ENCODE measurements around the gene HFE. TPM values are rescaled to one million over a fixed set of nuclear protein-coding genes. Genes with fewer than 3 reads are reported as not detected.
"Not testable (repeated sequence)": the region's sequence is repeated elsewhere in the genome, so short reads cannot be mapped to it uniquely, and the experiment has no call there.

Gene HFE
- total RNA-seq, 2 experiments from 2014 or later, result 0.69 to 0.72 TPM

DNA sequence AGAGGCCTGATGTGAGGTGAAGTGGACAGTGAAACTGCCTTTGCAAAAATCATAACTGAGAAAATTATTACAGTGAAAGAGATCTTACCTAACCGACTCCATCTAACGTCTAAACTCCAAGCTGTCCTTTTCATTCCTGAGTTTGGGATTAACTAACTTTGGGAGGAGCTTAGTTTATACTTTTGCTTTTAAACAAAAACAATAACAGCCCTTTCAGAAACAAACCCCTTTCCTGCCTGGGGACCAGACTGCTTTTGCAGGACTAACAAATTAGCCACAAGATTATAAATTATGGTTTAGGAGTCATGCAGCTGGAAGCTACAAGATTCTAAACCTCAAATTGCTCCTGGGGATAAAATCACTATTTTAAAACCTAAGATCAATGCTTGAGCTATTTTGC lies 38.6 kb upstream of the HFE start:
- no peak overlapping the region for H3K4me2 ChIP-seq (ENCODE audit: low read length)
- H3K4me3 ChIP-seq (ENCODE audit: low read depth, low read length, poor library complexity, severe bottlenecking), result no peak overlapping the region
- peak overlapping the region; percentile 99 for H3K27ac ChIP-seq (ENCODE audit: low read depth, low read length, poor library complexity, severe bottlenecking)
- H3K9me3 ChIP-seq (ENCODE audit: low read length), result no peaks in the 10 kb centered on the region
- H3K9me2 ChIP-seq (ENCODE audit: insufficient read depth, low read length), result no peaks in the 10 kb centered on the region
- CTCF ChIA-PET (ENCODE audit: unreplicated experiment), result no interaction called here
- DNase-seq (ENCODE audit: low spot score), result no peak
- no TSS peak for BruUV-seq (replicated peaks)
- peaks cover 52% of the 10 kb centered on the region for H3K4me1 ChIP-seq (ENCODE audit: insufficient read depth, low read length, poor library complexity, severe bottlenecking)
- POLR2A ChIA-PET, result interaction anchor here (0.6 to 16.1 kb wide), 5 partner anchors 21 to 1095 kb away, joined by 3 to 793 read pairs (median 7); a partner anchor contains a TSS
- H2AFZ ChIP-seq (ENCODE audit: low read length), result no peak overlapping the region
- H4K20me1 ChIP-seq (ENCODE audit: insufficient read depth, low read length), result no peaks in the 10 kb centered on the region
- TF ChIP-seq, protein P1, sequence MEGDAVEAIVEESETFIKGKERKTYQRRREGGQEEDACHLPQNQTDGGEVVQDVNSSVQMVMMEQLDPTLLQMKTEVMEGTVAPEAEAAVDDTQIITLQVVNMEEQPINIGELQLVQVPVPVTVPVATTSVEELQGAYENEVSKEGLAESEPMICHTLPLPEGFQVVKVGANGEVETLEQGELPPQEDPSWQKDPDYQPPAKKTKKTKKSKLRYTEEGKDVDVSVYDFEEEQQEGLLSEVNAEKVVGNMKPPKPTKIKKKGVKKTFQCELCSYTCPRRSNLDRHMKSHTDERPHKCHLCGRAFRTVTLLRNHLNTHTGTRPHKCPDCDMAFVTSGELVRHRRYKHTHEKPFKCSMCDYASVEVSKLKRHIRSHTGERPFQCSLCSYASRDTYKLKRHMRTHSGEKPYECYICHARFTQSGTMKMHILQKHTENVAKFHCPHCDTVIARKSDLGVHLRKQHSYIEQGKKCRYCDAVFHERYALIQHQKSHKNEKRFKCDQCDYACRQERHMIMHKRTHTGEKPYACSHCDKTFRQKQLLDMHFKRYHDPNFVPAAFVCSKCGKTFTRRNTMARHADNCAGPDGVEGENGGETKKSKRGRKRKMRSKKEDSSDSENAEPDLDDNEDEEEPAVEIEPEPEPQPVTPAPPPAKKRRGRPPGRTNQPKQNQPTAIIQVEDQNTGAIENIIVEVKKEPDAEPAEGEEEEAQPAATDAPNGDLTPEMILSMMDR (conservative IDR thresholded peaks at IDR 0.05; ENCODE audit: low read length), result no peak
- no peak for TF ChIP-seq EZH2phosphoT487 (IDR thresholded peaks at IDR 0.05; ENCODE audit: borderline replicate concordance, low read depth, low read length)
- intact Hi-C loops (cut with micrococcal nuclease; ENCODE audit: unreplicated experiment), result loop anchor here (5.0 kb wide), 1 partner anchor 1844 kb away; a partner anchor contains a TSS
- H3K79me2 ChIP-seq (ENCODE audit: insufficient read depth, low read depth, low read length), result no peaks in the 10 kb centered on the region
- H3K36me3 ChIP-seq (ENCODE audit: insufficient read depth, low read length), result no peaks in the 10 kb centered on the region

- ChIA-PET POLR2A (interaction anchor here (1.5 to 16.1 kb wide), 2 partner anchors 9 to 24 kb away, joined by 8 to 793 read pairs; a partner anchor contains a TSS), CTCF (ENCODE audit: unreplicated experiment) (no interaction called here)
- peaks cover 47% of the 10 kb centered on the region for H3K4me1 ChIP-seq (ENCODE audit: insufficient read depth, low read length, poor library complexity, severe bottlenecking)
- intact Hi-C loops (cut with micrococcal nuclease; ENCODE audit: unreplicated experiment), result no loop called here
- peak overlapping the region; percentile 42 for H3K27ac ChIP-seq (ENCODE audit: low read depth, low read length, poor library complexity, severe bottlenecking)
- DNase-seq (ENCODE audit: low spot score), result no peak
- no peak overlapping the region for H3K4me2 ChIP-seq (ENCODE audit: low read length)
- no TSS peak for BruUV-seq (replicated peaks)
- H3K9me3 ChIP-seq (ENCODE audit: low read length), result no peaks in the 10 kb centered on the region
- no peaks in the 10 kb centered on the region for H3K36me3 ChIP-seq (ENCODE audit: insufficient read depth, low read length)
- no peaks in the 10 kb centered on the region for H3K9me2 ChIP-seq (ENCODE audit: insufficient read depth, low read length)
- H3K79me2 ChIP-seq (ENCODE audit: insufficient read depth, low read depth, low read length), result no peaks in the 10 kb centered on the region
- no peak for TF ChIP-seq EZH2phosphoT487 (IDR thresholded peaks at IDR 0.05; ENCODE audit: borderline replicate concordance, low read depth, low read length)
- TF ChIP-seq, protein P1 (conservative IDR thresholded peaks at IDR 0.05; ENCODE audit: low read length), result no peak
- H2AFZ ChIP-seq (ENCODE audit: low read length), result no peak overlapping the region
- no peak overlapping the region for H3K4me3 ChIP-seq (ENCODE audit: low read depth, low read length, poor library complexity, severe bottlenecking)
- no peaks in the 10 kb centered on the region for H4K20me1 ChIP-seq (ENCODE audit: insufficient read depth, low read length)
These were observed 35.4 kb upstream of the HFE start for GRCh38 chr6:26051665-26052310.

DNA sequence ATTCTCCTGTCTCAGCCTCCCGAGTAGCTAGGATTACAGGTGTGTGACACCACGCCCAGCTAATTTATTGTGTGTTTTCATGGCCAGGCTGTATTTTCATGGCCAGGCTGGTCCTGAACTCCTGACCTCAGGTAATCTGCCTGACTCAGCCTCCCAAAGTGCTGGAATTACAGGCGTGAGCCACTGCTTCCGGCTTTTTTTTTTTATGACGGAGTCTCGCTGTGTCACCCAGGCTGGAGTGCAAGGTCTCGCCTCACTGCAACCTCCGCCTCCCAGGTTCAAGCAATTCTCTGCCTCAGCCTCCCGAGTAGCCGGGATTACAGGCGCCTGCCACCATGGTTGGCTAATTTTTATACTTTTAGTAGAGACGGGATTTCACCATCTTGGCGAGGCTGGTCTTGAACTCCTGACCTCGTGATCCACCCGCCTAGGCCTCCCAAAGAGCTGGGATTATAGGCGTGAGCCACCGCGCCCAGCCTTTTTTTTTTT lies 34.4 kb upstream of the HFE start:
- H3K79me2 ChIP-seq (ENCODE audit: insufficient read depth, low read depth, low read length); intact Hi-C loops (cut with micrococcal nuclease; ENCODE audit: unreplicated experiment); CTCF ChIA-PET (ENCODE audit: unreplicated experiment); H4K20me1 ChIP-seq (ENCODE audit: insufficient read depth, low read length); H2AFZ ChIP-seq (ENCODE audit: low read length); H3K4me3 ChIP-seq (ENCODE audit: low read depth, low read length, poor library complexity, severe bottlenecking); H3K9me2 ChIP-seq (ENCODE audit: insufficient read depth, low read length); BruUV-seq (replicated peaks); H3K9me3 ChIP-seq (ENCODE audit: low read length); H3K36me3 ChIP-seq (ENCODE audit: insufficient read depth, low read length); DNase-seq (ENCODE audit: low spot score): not testable (repeated sequence)
- 0 out of 2 replicates have a peak overlapping the region, but pooled peaks have one; percentile 7 for H3K4me2 ChIP-seq (ENCODE audit: low read length)
- peaks cover 50% of the 10 kb centered on the region for H3K4me1 ChIP-seq (ENCODE audit: insufficient read depth, low read length, poor library complexity, severe bottlenecking)
- H3K27ac ChIP-seq (ENCODE audit: low read depth, low read length, poor library complexity, severe bottlenecking), result peak overlapping the region; percentile 93
- POLR2A ChIA-PET, result interaction anchor here (0.6 to 16.1 kb wide), 6 partner anchors 10 to 1786 kb away, joined by 3 to 793 read pairs (median 6); a partner anchor contains a TSS

Data from OCI-LY7 (cell line).